Measurements from ENCODE around the gene CYTH3. TPM values are rescaled to one million over a fixed set of nuclear protein-coding genes. Genes with fewer than 3 reads are reported as not detected.

The CYTH3 gene
- total RNA-seq, 2 experiments from 2014 or later: 1.2 to 1.7 TPM

DNA sequence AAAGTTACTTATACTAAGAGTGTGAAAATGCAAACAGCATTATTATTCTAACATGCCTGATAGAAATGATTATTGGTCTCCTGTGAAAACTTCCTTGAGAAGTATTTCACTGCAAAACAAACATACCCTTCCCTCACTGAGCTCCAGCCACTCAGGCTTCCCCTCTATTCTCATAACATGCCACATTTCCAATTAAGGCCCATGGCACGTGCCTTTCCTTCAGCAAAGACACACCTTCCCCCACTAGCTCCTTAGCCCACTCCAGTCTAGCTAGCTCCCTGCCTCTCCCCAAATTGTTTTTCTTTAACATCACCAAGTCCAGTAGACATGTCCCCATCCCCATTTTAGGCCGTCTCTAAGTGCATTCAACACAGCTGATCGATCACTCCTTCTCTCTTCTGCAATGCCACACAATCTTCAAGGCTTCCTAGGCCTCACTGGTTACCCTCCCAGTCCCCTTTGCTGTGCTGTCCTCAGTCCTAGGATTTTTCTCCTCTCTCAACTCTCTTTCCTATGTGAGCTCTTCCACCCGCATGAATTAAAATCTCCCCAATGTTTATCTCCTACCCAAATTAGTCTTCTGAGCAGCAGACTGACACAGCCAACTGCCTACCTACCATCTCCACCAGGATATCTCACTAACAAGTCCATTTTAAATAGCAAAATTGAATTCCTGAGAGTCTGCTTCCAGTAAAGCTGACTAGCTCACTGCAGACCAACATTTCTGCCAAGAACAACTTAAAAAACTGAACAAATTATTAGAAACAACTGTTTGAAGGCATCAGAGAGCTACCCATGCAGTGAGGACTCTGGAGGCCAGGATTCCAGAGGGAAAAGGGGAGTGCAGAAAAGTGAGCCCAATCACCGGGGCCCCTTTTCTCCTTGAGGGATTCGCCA lies 11.9 kb downstream of the CYTH3 start:
- H3K36me3 Mint-ChIP-seq (ENCODE audit: low read depth): no peaks in the 10 kb centered on the region
- H3K4me3 Mint-ChIP-seq: no peak overlapping the region
- peaks cover 20% of the 10 kb centered on the region for H3K4me1 Mint-ChIP-seq
- CTCF ChIA-PET: no interaction called here
- no peak for DNase-seq
- H3K9me3 Mint-ChIP-seq: no peaks in the 10 kb centered on the region
- POLR2A ChIA-PET: interaction anchor here (0.9 kb wide), 1 partner anchor 13 kb away, joined by 3 read pairs; no protein-coding TSS in a partner anchor
- peaks cover 45% of the 10 kb centered on the region for H3K27me3 Mint-ChIP-seq
- H3K27ac Mint-ChIP-seq: no peak overlapping the region

DNA sequence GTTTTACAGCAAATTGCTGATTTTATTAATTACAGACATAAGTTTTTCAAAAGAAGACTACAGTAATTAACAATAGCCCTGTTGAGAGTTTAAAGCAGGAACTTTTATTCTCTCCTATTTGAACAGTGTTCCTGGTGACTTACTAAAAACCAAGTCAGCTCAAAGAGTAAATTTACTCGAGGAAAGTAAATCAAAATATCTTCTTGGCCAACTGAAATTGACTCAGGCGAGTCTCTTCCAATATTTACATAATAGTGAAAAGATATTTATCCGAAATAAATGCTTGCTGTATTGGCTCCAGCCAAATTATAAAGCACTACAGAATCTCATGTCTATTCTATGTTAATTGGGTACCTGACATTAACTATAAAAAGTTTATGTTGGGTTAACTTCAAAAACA lies 13.2 kb downstream of the CYTH3 start:
- CTCF ChIA-PET: no interaction called here
- H3K36me3 Mint-ChIP-seq (ENCODE audit: low read depth): no peaks in the 10 kb centered on the region
- peaks cover 48% of the 10 kb centered on the region for H3K27me3 Mint-ChIP-seq
- no peak overlapping the region for H3K4me3 Mint-ChIP-seq
- POLR2A ChIA-PET: no interaction called here
- no peak for DNase-seq
- peaks cover 20% of the 10 kb centered on the region for H3K4me1 Mint-ChIP-seq
- H3K27ac Mint-ChIP-seq: no peak overlapping the region
- no peaks in the 10 kb centered on the region for H3K9me3 Mint-ChIP-seq

DNA sequence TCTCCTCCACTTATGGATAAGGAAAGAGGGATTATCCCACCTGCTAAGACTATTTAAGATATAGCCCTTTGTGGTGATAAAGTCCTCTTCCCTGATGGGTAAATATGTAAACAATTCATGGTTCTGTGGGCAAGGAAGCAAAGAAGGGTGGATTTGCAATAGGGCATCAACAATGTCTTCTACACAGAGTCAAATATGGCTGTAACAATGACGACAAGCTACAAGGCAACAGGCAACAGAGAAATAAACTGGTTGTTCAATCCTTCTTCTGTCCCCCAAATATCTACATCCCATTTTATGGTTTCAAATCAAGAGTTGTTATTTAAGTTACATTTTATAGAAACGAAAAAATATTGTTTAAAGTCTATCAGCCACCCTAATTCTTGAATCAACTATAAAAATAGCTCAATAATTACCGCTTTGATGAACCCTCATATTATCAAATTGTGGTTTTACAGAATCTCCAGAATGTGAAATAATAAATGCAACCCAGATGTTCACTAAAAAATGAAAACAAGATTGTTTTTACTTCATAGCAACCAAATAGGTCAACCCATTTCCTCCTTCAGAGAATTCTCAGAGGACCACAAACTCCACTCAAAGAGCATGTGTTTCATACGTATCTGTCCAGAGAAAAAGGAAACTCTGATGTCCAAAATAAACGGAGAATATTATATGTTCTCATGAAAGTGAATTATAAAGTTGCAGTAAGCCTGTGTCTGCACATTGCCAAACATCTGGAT lies 13.8 kb downstream of the CYTH3 start:
- Mint-ChIP-seq H3K4me1 (peaks cover 20% of the 10 kb centered on the region), H3K4me3 (no peak overlapping the region), H3K27ac (no peak overlapping the region), H3K36me3 (ENCODE audit: low read depth) (no peaks in the 10 kb centered on the region), H3K9me3 (no peaks in the 10 kb centered on the region), H3K27me3 (peaks cover 51% of the 10 kb centered on the region)
- DNase-seq: no peak
- ChIA-PET POLR2A (no interaction called here), CTCF (no interaction called here)

DNA sequence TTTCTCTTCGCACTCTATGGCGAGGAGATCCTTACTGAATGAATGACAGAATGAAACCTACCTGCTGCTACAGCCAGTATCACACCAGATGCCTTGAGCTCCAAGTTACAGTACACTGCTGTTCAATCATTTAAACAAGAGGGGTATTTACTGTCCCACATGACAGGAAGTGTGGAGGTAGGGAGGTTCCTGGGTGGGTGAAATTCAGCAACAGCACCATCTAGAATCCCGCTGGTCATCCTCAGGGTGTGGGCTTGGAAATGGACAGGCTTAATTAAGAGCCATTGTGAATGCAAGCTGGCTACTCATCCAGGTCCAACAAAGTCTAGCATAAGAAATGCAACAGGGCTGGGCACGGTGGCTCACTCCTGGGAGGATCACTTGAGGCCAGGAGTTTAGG lies 14.7 kb downstream of the CYTH3 start:
- no peak overlapping the region for H3K4me3 Mint-ChIP-seq
- DNase-seq: no peak
- ChIA-PET POLR2A (no interaction called here), CTCF (interaction anchor here (0.8 kb wide), 1 partner anchor 13 kb away, joined by 3 read pairs; no protein-coding TSS in a partner anchor)
- no peak overlapping the region for H3K27ac Mint-ChIP-seq
- H3K4me1 Mint-ChIP-seq: peaks cover 20% of the 10 kb centered on the region
- H3K36me3 Mint-ChIP-seq (ENCODE audit: low read depth): no peaks in the 10 kb centered on the region
- H3K9me3 Mint-ChIP-seq: no peaks in the 10 kb centered on the region
- peaks cover 50% of the 10 kb centered on the region for H3K27me3 Mint-ChIP-seq

DNA sequence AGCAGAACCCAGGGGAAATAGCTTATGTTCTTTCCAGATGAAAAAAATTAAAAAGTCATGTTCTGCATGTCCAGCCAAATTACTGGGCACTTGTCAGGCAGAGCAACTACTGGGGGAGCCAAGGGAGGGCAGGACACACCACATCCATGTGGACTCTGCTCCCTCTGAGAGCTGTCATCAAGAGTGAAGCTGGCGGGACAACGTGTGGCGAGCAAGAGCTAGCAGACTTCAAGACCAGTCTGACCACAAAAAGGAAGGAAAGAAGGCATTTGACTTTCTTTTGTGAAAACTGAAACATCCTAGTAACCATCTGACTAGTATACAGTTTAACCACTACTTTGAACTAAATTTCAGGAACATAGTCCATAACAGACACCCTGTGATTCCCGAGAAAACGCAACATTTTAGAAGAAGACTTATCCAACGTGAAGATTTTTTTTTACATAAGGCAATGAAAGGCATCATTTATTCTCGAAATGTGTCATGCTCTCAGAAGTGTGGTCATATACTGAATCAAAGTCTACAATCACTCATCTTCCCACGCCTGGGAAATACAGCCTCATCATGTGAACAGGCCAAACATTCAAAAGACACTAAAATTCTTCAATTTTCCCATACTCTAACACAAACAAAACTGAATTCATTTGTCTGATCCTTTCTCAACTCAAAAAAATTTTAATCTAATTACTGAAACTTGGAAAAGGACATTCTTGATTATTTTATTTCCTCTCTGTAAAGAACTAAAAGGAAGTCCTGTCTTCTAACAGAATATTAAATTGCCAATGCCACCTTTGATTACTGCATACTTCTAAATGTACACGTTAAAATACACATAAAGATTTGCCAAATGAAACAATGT lies 15.5 kb downstream of the CYTH3 start:
- Mint-ChIP-seq H3K4me3 (no peak overlapping the region), H3K4me1 (peaks cover 20% of the 10 kb centered on the region), H3K27me3 (peaks cover 50% of the 10 kb centered on the region), H3K9me3 (no peaks in the 10 kb centered on the region), H3K27ac (no peak overlapping the region), H3K36me3 (ENCODE audit: low read depth) (no peaks in the 10 kb centered on the region)
- DNase-seq: no peak
- ChIA-PET POLR2A (no interaction called here), CTCF (interaction anchor here (0.8 kb wide), 1 partner anchor 14 kb away, joined by 3 read pairs; no protein-coding TSS in a partner anchor)

DNA sequence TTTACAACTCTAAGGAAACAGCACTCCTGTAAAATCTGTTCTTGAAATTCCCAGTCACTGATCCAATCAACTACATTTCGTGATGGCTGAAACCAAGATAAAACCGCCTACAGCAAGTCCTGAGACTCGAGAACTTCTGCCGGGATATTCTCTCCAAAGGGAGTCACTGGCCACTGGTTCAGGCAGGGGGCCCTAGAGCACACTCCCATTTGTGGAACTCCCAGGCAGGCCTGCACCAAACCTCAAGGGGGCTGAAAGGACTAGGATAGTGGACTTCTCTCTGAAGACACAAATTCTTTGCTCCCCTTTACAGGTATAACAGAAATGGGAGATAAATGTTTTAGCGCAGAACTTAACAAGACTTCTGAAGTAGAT lies 16.3 kb downstream of the CYTH3 start:
- peaks cover 57% of the 10 kb centered on the region for H3K27me3 Mint-ChIP-seq
- POLR2A ChIA-PET: no interaction called here

DNA sequence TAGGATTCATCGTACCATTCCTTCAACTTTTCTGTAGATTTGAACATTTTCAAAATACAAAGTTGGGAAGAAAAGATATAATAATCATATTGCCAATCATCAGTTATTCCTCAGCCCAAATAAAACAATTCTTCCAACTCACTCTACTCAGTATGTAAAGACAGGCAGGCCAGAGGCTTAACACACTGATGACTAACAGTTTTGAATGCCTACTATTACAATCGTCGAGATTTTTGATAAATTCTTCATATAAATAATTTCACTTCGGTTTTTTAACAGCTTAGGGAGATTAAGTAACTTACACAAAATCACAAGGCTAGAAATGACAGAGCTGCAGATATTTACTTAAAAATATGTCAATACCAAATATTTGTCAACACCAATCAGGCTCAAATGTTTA lies 17.6 kb downstream of the CYTH3 start:
- no peak for DNase-seq
- peaks cover 59% of the 10 kb centered on the region for H3K27me3 Mint-ChIP-seq
- no peak overlapping the region for H3K4me3 Mint-ChIP-seq
- CTCF ChIA-PET: no interaction called here
- peaks cover 28% of the 10 kb centered on the region for H3K4me1 Mint-ChIP-seq
- no peaks in the 10 kb centered on the region for H3K9me3 Mint-ChIP-seq
- POLR2A ChIA-PET: no interaction called here
- no peak overlapping the region for H3K27ac Mint-ChIP-seq
- no peaks in the 10 kb centered on the region for H3K36me3 Mint-ChIP-seq (ENCODE audit: low read depth)

More for the DNA sequence above, 16.3 kb downstream of the CYTH3 start:
- Mint-ChIP-seq H3K36me3 (ENCODE audit: low read depth) (no peaks in the 10 kb centered on the region), H3K27ac (no peak overlapping the region), H3K9me3 (no peaks in the 10 kb centered on the region), H3K4me1 (peaks cover 20% of the 10 kb centered on the region), H3K4me3 (no peak overlapping the region)
- CTCF ChIA-PET: no interaction called here
- DNase-seq: no peak

DNA sequence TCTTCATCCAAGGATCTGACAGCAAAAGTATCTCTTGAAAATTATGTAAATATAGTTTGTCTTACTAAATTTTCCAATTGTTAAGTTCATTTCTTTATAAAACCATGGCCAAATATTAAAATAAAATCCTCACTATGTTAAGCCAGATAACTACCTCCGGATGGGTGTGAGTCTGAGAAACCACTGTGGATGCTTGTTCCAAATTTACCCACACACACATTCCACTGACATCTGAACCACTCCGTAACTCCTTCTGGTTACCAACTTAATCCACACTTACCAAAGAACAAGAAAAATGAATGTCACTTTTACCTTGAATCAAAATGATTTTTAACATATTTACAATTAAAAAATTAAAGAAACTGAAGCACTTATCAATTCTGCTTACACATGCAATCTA lies 19.7 kb downstream of the CYTH3 start:
- H3K27ac Mint-ChIP-seq: no peak overlapping the region
- no peak overlapping the region for H3K4me3 Mint-ChIP-seq
- ChIA-PET POLR2A (no interaction called here), CTCF (no interaction called here)
- no peaks in the 10 kb centered on the region for H3K36me3 Mint-ChIP-seq (ENCODE audit: low read depth)
- no peak for DNase-seq
- peaks cover 69% of the 10 kb centered on the region for H3K27me3 Mint-ChIP-seq
- H3K4me1 Mint-ChIP-seq: peaks cover 21% of the 10 kb centered on the region
- no peaks in the 10 kb centered on the region for H3K9me3 Mint-ChIP-seq

DNA sequence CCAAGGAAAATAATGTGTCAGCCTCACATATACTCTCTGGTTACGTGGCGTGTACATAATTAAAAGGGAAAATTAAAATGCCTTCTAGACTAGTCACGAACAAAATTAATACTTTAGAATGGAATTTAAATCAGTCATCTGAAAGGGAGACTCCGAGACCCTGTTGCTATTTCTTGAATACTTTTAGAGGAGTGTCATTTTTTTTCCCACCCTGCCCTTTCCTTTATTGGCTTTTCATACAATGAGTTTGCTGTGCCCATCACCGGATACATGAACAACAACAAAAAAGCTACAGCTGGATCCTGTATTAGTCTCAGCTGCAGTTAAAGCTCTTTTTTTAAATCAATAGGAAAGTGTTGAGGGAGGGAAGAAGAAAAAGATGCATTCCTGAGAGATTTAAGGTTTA lies 20.1 kb downstream of the CYTH3 start:
- DNase-seq: no peak
- ChIA-PET CTCF (no interaction called here), POLR2A (no interaction called here)
- H3K36me3 Mint-ChIP-seq (ENCODE audit: low read depth): no peaks in the 10 kb centered on the region
- peaks cover 21% of the 10 kb centered on the region for H3K4me1 Mint-ChIP-seq
- peaks cover 66% of the 10 kb centered on the region for H3K27me3 Mint-ChIP-seq
- H3K27ac Mint-ChIP-seq: no peak overlapping the region
- H3K4me3 Mint-ChIP-seq: no peak overlapping the region
- H3K9me3 Mint-ChIP-seq: no peaks in the 10 kb centered on the region

DNA sequence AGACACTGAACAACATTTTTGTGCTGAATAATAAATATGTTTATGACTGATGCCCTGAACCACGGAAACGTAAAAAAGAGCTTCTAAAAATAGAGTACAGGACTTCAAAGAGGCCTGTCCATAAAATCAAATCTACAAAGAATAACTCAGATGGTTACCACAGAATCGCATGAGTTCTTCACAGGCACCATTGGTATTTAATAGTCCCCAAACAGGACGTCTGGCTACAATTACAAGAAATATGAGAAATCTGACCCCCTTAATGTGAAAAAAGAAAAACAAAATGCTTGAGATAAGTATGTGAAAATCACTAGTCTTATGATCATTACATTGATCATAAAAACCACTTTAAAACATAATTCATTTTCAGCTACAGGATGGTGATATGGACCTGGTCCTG lies 20.8 kb downstream of the CYTH3 start:
- no peak for DNase-seq
- peaks cover 14% of the 10 kb centered on the region for H3K4me1 Mint-ChIP-seq
- POLR2A ChIA-PET: no interaction called here
- H3K27ac Mint-ChIP-seq: no peak overlapping the region
- peaks cover 65% of the 10 kb centered on the region for H3K27me3 Mint-ChIP-seq
- CTCF ChIA-PET: interaction anchor here (0.6 kb wide), 1 partner anchor 22 kb away, joined by 3 read pairs; no protein-coding TSS in a partner anchor
- no peak overlapping the region for H3K4me3 Mint-ChIP-seq
- H3K36me3 Mint-ChIP-seq (ENCODE audit: low read depth): no peaks in the 10 kb centered on the region
- H3K9me3 Mint-ChIP-seq: no peaks in the 10 kb centered on the region

DNA sequence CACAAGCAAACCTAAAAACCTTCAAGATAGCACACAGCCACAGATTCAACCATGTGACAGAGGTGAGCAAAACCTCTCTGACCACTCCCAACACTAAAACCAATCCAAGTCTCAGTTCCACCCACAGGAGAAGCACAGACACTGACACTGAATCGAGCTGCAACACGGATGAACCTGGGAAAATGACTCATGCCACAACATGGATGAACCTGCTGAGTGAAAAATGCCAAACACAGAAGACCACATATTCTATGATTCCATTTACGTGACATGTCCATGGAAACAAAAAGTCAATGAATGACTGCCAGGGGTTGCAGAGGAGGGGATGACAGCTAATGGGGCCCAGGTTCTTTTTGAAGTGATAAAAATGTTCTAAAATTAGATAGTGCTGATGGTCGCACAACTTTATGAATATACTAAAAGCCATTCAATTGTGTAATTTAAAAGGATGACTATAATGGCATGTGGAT lies 22.0 kb downstream of the CYTH3 start:
- no peak overlapping the region for H3K4me3 Mint-ChIP-seq
- no peaks in the 10 kb centered on the region for H3K36me3 Mint-ChIP-seq (ENCODE audit: low read depth)
- peaks cover 59% of the 10 kb centered on the region for H3K27me3 Mint-ChIP-seq
- POLR2A ChIA-PET: no interaction called here
- H3K9me3 Mint-ChIP-seq: no peaks in the 10 kb centered on the region
- CTCF ChIA-PET: no interaction called here
- H3K27ac Mint-ChIP-seq: no peak overlapping the region
- DNase-seq: no peak
- H3K4me1 Mint-ChIP-seq: peaks cover 8% of the 10 kb centered on the region

DNA sequence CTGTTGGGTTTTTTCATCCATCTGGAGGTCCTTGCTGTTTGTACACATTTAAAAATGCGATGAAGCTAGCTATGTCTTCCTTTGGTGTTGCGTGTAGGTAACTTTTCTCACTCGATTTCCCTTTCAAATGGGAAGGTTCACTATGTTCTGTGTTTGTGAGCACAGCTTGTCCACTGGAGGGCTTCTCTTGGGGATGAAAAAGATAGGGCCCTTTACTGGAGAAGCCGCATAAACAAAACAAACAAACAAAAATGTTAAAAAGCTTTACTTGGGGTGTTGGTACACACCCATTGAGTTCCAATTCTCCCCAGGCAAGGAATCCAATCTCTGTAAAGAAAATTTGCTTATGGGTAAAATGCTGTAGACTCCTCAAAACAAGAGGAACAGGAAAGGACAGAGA lies 23.4 kb downstream of the CYTH3 start:
- POLR2A ChIA-PET: no interaction called here
- peaks cover 8% of the 10 kb centered on the region for H3K4me1 Mint-ChIP-seq
- peaks cover 52% of the 10 kb centered on the region for H3K27me3 Mint-ChIP-seq
- no peak overlapping the region for H3K27ac Mint-ChIP-seq
- CTCF ChIA-PET: interaction anchor here (0.6 kb wide), 1 partner anchor 284 kb away, joined by 4 read pairs; no protein-coding TSS in a partner anchor
- H3K4me3 Mint-ChIP-seq: no peak overlapping the region
- H3K9me3 Mint-ChIP-seq: no peaks in the 10 kb centered on the region
- no peaks in the 10 kb centered on the region for H3K36me3 Mint-ChIP-seq (ENCODE audit: low read depth)
- DNase-seq: no peak

DNA sequence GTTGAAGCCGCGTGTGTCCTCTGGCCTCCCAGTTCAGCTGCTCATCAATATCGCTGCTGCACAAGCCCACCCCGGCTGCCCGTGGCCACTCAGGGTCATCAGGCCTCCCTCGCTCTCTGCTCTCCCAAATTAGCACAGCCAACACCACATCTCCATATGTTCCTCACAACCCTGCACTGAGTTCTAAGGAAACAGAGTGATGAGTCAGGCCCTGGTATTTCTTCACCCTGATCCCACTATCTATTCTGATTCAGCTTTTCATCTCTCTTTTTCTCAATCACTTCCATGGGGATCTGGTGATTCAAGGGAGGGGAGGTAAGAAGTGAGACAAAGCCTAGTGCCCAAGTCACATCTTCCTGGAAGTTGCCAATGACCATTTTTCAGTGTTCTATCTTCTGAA lies 23.8 kb downstream of the CYTH3 start:
- H3K9me3 Mint-ChIP-seq: no peaks in the 10 kb centered on the region
- H3K27ac Mint-ChIP-seq: no peak overlapping the region
- no peak overlapping the region for H3K4me3 Mint-ChIP-seq
- POLR2A ChIA-PET: no interaction called here
- no peaks in the 10 kb centered on the region for H3K36me3 Mint-ChIP-seq (ENCODE audit: low read depth)
- DNase-seq: no peak
- CTCF ChIA-PET: interaction anchor here (0.6 to 0.7 kb wide), 2 partner anchors 67 to 84 kb away, joined by 3 read pairs; no protein-coding TSS in a partner anchor
- H3K4me1 Mint-ChIP-seq: peaks cover 8% of the 10 kb centered on the region
- peaks cover 53% of the 10 kb centered on the region for H3K27me3 Mint-ChIP-seq
